Measurements from ENCODE around the gene MAP6D1.

MAP6D1 gene

GRCh38 chr3:183822631-183823030 is 2.7 kb downstream of the MAP6D1 start:
- no peak for DNase-seq

GRCh38 chr3:183819831-183820230 is 5.5 kb downstream of the MAP6D1 start:
- DNase-seq: no peak

GRCh38 chr3:183818706-183819624 is 6.4 kb downstream of the MAP6D1 start:
- no peak for DNase-seq

GRCh38 chr3:183818041-183818620 is 7.2 kb downstream of the MAP6D1 start:
- DNase-seq: no peak

GRCh38 chr3:183817639-183818038 is 7.7 kb downstream of the MAP6D1 start:
- DNase-seq: no peak

GRCh38 chr3:183816681-183817510 is 8.5 kb downstream of the MAP6D1 start:
- DNase-seq: peak; percentile 14

GRCh38 chr3:183815951-183816475 is 9.4 kb downstream of the MAP6D1 start:
- no peak for DNase-seq

- DNase-seq: no peak
Observed at GRCh38 chr3:183815563-183815940, 9.8 kb downstream of the MAP6D1 start.

GRCh38 chr3:183814240-183814639 is 11.1 kb downstream of the MAP6D1 start:
- no peak for DNase-seq

GRCh38 chr3:183812761-183813445 is 12.5 kb downstream of the MAP6D1 start:
- no peak for DNase-seq

- DNase-seq: no peak
Observed at GRCh38 chr3:183811638-183812037, 13.7 kb downstream of the MAP6D1 start.

- no peak for DNase-seq
Observed at GRCh38 chr3:183810643-183811594, 14.5 kb downstream of the MAP6D1 start.

GRCh38 chr3:183809270-183809669 is 16.1 kb downstream of the MAP6D1 start:
- DNase-seq: no peak

- no peak for DNase-seq
Observed at GRCh38 chr3:183808355-183808754, 17.0 kb downstream of the MAP6D1 start.

GRCh38 chr3:183807881-183808280 is 17.5 kb downstream of the MAP6D1 start:
- DNase-seq: no peak

- no peak for DNase-seq
Observed at GRCh38 chr3:183807209-183807728, 18.1 kb downstream of the MAP6D1 start.

- DNase-seq: no peak
Observed at GRCh38 chr3:183802989-183803388, 22.4 kb downstream of the MAP6D1 start.

GRCh38 chr3:183801601-183802000 is 23.8 kb downstream of the MAP6D1 start:
- no peak for DNase-seq

GRCh38 chr3:183800243-183800863 is 25.0 kb downstream of the MAP6D1 start:
- DNase-seq: no peak

GRCh38 chr3:183799461-183799860 is 25.9 kb downstream of the MAP6D1 start:
- no peak for DNase-seq

- no peak for DNase-seq
Observed at GRCh38 chr3:183797996-183798395, 27.4 kb downstream of the MAP6D1 start.

All from fibroblast of skin of right biceps (primary cell).